Measurements from ENCODE around the gene MS4A15. TPM values are rescaled to one million over a fixed set of nuclear protein-coding genes. Genes with fewer than 3 reads are reported as not detected.

The MS4A15 gene
- total and polyA plus RNA-seq, 7 donors, result 0.04 TPM; not detected in 6

DNA sequence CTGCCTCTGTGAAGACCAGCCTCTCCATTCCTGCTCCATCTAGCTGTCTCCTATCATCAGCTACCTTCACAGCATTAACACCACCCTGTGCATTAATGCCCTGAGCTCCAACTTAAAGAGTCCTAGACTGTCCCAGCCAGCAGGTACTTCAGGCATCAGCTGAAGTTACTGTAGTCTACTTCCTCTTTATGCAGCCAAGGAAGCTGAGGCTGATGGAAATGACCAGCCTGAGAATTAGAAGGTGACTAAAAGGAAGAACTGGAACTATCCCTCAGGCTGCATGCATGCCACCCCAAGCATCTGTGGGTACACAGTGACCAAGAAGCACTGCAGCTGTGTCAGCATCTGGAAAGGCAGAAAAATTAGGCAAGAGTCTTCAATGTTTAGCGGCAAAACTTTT is 56.7 kb downstream of the MS4A15 start:
- H3K27me3 ChIP-seq, result no peaks in the 10 kb centered on the region
- WGBS, 2 donors, result 94 to 97% methylated on average over 1 of the region's 1 CpG
- no peaks in the 10 kb centered on the region for H3K4me1 ChIP-seq
- no peak for DNase-seq
- TF ChIP-seq POLR2AphosphoS5 (IDR thresholded peaks at IDR 0.05) (no peak), CTCF (IDR thresholded peaks at IDR 0.05) (no peak), EP300 (IDR thresholded peaks at IDR 0.05) (no peak), POLR2A (IDR thresholded peaks at IDR 0.05) (no peak)
- intact Hi-C loops (cut with DNase I), result no loop called here
- H3K36me3 ChIP-seq, result no peaks in the 10 kb centered on the region
- no peak overlapping the region for H3K4me3 ChIP-seq
- no peak overlapping the region for H3K27ac ChIP-seq
- peaks cover 6 to 13% (median 8%) of the 10 kb centered on the region in 4 donors for H3K9me3 ChIP-seq

- TF ChIP-seq CTCF (IDR thresholded peaks at IDR 0.05), result no peak
- TF ChIP-seq POLR2AphosphoS5 (IDR thresholded peaks at IDR 0.05), result no peak
- H3K27ac ChIP-seq, result no peak overlapping the region
- H3K27me3 ChIP-seq, result no peaks in the 10 kb centered on the region
- no peaks in the 10 kb centered on the region for H3K4me1 ChIP-seq
- H3K36me3 ChIP-seq, result no peaks in the 10 kb centered on the region
- DNase-seq, result no peak
- peaks cover 6 to 13% (median 8%) of the 10 kb centered on the region in 4 donors for H3K9me3 ChIP-seq
- H3K4me3 ChIP-seq, result no peak overlapping the region
- intact Hi-C loops (cut with DNase I), result no loop called here
- WGBS, 2 donors, result 93 to 96% methylated on average over 2 of the region's 2 CpGs
These were observed 57.4 kb downstream of the MS4A15 start for GRCh38 chr11:60814112-60814511.

DNA sequence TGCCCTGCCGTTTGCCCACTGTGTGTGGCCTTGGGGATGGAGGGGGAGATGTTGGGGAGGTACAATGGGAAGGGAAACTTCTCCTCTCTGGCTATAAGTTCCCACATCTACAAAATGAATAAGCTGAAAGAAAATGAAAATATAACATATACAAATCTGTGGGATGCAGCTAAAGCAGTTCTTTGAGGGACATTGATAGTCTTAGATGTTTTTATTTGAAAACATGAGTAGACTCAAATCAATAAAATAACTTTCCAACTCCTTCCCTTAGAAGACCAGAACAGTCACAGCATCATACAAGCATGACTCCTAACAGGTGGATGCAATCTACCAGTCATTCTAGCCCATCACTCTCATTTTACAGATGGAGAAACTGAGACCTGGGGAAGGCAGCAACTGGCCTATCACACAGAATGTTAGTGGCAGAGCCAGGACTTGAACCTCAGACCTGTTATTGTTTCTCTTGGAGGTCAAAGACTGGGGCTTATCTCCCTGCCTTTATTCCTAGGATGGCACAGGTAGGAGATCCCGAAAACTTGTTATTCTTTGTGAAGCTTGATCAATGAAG is 60.0 kb downstream of the MS4A15 start:
- intact Hi-C loops (cut with DNase I), result no loop called here
- no peaks in the 10 kb centered on the region for H3K36me3 ChIP-seq
- no peak overlapping the region for H3K27ac ChIP-seq
- H3K4me3 ChIP-seq, result no peak overlapping the region
- H3K4me1 ChIP-seq, result no peaks in the 10 kb centered on the region
- 94 to 96% methylated on average over 2 of the region's 2 CpGs for WGBS, 2 donors
- no peak for DNase-seq
- no peaks in the 10 kb centered on the region for H3K27me3 ChIP-seq
- peaks cover 6 to 13% (median 8%) of the 10 kb centered on the region in 4 donors for H3K9me3 ChIP-seq
- TF ChIP-seq CTCF (IDR thresholded peaks at IDR 0.05) (no peak), POLR2AphosphoS5 (IDR thresholded peaks at IDR 0.05) (no peak), EP300 (IDR thresholded peaks at IDR 0.05) (no peak), POLR2A (IDR thresholded peaks at IDR 0.05) (no peak)

DNA sequence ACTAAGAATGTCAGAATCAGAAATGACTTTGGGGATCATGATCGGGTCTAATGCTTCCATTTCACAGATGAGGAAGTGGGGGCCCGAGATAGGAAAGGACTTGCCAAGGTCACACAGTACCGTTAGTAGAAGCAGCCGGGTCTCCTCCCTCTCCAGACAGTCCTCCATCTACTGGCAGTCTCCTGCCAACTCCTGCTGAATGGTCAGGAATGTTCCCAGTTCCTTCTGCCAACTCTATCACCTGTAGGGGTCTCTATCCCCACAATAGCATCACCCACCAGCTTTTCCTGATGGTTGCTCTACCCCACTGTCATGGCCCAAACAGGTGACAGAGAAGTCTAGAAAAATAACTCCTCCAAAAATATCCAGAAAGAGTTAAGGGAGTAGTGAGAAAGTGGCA is 61.4 kb downstream of the MS4A15 start:
- intact Hi-C loops (cut with DNase I), result no loop called here
- DNase-seq, result no peak
- 71 to 89% methylated on average over 4 of the region's 4 CpGs for WGBS, 2 donors
- H3K36me3 ChIP-seq, result no peaks in the 10 kb centered on the region
- no peaks in the 10 kb centered on the region for H3K27me3 ChIP-seq
- no peak for TF ChIP-seq EP300 (IDR thresholded peaks at IDR 0.05)
- TF ChIP-seq POLR2A (IDR thresholded peaks at IDR 0.05), result no peak
- no peak for TF ChIP-seq CTCF (IDR thresholded peaks at IDR 0.05)
- TF ChIP-seq POLR2AphosphoS5 (IDR thresholded peaks at IDR 0.05), result no peak
- H3K27ac ChIP-seq, result no peak overlapping the region
- no peak overlapping the region for H3K4me3 ChIP-seq
- no peaks in the 10 kb centered on the region for H3K4me1 ChIP-seq
- H3K9me3 ChIP-seq, result peaks cover 6 to 13% (median 8%) of the 10 kb centered on the region in 4 donors

Data from sigmoid colon (tissue), 7 donors.